HG03139 (cell line): ENCODE measurements around the gene HAUS7.

Source experiments
- ATAC-seq: cut with Tn5 transposase; IDR thresholded peaks from one replicate; pipeline ENCODE4 v1.9.1; 2021; ENCODE audit not compliant: unreplicated experiment

Gene HAUS7

DNA sequence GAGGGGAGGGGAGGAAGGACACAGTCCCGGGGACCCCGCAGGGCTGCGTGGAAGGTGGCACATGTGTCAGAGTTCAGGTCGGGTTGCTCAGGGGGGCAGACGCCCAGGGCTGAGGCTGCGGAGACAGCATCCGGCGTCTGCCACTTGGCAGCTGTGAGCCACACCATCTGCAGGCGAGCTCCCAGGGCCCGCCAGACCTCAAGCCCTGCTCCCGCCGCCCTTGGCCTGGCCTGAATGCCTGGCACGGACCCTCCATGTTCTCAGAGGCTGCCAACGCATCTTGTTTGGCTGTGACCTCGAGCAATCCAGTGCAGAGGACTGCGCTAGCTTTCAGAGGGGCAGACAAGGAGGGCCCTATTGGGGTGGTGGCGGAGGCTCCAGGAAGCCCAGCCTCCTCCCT is 29.5 kb upstream of the HAUS7 start:
- no peak for ATAC-seq

DNA sequence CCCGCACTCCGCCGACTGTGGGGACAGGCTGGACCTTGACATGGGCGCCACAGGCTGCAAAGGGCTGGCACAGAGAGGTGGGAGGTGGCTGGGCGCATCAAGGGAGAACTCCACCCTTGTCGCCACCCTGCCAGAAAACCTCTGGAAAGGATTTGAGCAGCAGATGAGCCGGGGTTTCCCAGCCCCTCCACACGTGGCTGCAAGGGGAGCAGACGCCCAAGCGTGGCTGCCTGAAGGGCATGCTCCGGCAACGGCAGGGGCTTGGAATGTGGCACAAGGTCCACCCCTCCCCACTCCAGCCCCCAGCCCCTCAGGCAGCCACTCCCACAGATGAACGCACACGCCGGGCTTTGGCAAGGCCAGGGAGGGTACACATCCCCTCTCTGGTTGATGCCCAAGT is 29.0 kb upstream of the HAUS7 start:
- no peak for ATAC-seq

DNA sequence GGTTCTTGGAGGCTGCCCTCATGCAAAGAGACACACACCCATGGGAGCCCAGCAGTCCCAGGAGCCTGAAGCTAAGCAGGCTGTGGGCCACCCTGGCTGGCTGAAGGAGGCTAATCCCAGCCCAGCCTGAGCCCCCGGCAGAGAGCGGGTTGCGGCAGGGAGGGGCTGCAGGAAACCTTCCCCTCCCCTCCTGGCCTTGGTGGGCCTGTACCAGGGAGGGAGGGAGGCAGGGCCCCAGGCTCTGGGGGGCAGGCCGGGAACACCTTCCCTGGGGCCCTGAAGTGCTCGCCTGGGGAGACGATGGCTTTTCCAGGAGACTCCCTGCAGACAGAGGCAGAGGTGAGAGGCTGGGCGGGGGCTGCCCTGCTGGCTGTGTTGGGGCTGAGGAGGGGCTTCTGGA is 28.1 kb upstream of the HAUS7 start:
- ATAC-seq: no peak

DNA sequence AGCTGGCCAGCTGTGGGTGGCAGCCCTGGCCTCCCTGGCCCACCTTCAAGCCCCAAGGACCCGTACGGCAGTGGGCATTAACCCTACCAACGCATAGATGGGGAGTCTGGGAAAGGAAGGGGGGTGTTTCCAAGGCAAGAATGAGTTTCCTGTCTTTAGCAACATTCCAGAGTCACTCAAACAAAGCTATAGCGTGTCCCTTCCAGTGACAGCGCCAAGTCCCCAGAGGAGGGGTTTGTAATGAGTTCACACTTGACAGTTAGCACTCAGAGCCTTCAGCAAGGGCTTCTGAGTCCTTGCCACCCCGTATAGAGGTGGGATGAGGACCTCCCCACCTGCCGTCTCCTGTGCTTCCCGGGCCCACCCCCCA is 26.2 kb upstream of the HAUS7 start:
- no peak for ATAC-seq

DNA sequence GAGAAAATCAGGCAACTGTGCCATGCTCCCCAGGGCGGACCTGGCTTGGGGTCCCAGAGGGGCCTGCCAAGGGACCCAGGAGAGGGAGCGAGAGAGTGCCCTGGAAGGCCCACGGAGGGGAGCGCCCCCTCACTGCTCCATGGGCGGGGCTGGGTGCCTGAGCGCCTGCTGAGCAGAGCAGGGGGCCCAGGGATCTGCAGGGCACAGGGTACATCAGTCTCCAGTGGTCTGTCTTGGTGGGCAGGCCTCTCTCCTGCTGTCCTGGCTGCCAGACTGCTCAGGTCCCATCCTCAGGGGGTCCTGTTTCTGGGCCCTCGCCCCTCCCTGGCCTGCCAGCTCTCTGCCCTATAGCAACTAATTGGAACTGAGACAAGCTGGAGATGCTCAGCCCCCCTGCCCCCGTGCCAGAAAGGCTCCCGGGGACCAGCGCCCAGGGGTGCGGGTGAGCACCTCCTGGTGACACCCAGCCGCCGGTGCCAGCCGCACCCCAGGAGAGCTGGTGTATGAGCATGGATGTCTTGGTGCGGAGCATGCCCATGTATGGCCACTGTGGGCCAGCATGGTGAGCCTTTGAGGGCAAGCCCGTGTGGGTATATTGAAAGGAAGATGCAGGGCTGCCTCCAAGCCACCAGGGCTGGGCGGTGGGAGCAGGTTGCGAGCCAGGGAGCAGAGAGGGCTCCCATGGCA is 25.7 kb upstream of the HAUS7 start:
- no peak for ATAC-seq

DNA sequence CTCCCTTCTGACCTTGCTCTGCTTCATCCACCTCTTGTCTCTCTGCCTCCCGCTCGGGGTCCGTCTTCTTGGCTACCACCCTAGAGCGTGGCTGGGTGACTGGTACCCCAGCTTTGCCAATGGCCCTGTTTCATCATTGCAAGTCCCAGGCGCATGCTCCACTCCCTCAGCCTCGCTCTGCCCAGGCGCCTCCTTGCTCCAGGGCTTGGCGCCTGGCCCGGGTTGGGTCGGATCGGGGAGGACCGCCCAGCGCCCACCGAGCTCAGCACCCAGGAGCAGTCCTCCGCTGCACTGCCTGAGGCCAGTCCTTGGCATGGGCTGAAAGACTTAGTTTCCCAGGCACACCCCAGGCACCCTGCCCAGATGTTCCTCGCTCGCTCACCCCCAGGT is 25.0 kb upstream of the HAUS7 start:
- ATAC-seq: no peak

DNA sequence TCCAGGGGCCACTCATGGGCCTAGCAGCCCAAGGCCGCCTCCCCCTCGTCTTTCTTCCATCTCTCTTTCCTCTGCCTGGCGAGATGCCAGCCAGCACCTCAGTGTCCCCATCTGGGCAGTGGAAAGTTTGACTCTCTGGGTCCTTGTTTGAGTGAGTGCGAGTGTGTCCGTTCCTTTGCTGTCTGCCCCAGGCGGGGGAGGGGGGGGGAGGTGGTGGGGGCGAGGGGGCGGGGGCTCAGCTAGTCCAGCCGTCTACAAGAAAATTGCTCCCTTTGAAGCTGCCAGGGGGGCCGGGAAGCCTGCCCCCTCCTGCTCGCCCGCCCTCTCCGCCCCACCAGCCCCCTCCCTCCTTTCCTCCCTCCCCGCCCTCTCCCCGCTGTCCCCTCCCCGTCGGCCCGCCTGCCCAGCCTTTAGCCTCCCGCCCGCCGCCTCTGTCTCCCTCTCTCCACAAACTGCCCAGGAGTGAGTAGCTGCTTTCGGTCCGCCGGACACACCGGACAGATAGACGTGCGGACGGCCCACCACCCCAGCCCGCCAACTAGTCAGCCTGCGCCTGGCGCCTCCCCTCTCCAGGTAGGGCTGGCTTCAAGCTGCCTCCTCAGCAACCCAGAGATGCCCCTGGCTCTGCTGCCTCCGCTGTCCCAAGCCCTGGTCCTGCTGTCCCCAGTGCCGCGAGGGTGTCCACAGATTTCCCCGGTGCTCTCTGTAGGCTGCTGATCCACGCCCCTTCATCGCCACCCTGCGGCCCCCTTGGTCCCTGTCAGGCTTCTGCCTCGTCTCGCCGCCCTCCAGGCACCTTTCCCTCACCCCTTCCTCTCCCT is 24.4 kb upstream of the HAUS7 start, which contains the start of gene BGN:
Gene BGN (plus strand): TSS at position 440 of the 821 bp plus-strand sequence. CDS start 9,652 bp downstream, outside the sequence.
- no peak for ATAC-seq

DNA sequence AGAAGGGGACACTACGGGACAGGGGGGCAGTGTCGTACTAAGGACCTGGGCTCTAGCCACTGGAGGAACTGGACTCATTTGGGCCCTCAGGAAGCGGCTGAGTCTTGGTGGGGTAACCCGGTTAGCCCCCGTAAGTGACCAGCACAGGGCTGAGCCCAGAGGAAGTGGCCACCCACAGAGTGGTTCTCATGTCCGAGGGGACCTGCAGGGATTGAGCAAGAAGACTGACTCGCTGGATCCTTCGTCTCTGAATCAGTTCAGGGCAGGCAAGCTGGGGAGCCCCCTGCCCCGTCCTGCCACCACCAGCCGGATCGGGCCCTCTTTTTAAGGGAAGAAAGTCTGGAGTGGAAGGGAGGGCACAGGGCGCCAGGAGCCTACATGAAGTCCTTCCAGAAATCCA is 23.7 kb upstream of the HAUS7 start:
- ATAC-seq: no peak

DNA sequence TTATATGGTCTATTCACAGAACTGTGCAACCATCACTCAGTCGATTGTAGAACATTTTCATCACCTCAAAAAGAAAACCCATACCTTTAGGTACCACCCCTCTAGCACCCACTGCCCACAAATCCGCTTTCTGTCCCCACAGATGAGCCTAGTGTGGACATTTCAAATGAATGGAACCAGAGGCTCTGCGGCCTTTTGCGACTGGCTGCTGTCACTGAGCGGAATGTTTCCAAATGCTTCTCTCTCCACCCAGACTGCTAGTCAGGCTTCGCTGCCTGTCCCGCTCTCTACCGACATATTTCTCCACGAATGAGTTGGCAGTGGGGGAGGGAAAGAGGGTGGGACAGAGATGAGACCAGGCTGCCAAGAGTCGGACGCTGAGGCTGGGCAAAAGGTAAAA is 22.7 kb upstream of the HAUS7 start:
- ATAC-seq: no peak

DNA sequence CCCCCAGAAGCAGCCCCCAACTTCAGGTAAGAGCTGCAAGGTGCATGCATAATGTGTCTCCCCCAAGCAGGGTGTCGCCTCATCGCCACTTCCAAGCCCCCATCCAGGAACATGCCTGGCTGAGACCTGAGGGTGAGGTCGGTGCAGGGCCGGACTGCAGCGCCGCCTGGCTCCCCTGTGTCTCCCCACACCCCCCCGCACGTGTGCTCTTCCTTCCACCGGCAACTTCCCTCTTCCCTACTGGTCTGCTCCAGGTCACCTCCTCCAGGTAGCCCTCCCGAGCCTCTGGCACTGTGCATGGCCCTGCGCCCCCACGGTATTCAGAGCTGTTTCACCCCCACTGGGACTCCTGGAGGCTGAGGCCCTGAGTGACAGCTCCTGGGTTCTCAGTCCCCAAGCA is 22.2 kb upstream of the HAUS7 start:
- no peak for ATAC-seq

DNA sequence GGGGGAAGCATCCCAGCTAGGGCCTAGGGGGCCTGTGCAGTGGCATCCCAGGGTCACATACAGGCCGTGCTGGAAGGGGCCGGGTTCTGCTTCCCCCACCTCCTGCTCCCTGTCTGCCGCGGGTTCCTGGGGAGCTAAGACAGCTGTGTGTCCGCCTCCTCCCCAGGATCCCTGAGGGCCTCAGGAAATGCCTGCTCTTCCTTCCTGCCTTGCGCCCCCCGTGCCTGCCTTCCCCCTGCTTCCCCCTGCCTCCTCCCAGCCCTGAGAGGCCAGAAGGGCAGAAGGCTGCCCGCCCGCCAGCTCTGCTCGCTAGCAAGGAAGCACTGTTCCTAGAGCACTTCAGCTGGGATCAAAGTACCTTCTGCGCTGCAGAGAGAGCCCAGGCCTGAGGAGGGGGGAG is 21.5 kb upstream of the HAUS7 start:
- ATAC-seq: no peak

DNA sequence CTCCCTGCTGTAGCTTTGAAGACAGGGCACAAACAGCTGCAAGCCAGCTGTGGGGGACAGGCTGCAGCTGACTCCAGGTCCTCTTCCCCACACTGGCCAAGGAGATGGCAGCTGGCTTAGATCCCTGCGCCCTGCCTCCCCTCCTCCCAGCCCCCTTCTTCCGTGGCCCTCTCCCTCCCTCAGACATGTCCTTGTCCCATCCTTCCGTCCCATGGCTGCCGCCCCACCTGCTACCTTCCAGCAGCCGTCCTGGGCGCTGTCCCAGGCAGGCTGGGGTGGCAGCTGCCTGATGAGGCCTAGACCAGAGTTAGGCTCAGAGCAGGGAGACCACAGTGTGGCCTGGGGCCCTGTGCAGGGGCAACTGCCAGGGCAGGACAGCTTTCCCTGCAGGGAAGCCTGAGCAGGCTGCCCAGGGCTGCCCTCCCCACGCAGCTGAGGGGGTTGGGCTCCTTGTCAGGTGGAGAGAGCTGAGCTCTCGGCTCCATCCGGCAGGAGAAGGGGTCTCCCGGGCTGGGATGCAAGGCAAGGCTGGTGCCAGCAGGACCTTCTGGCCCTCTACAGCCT is 21.1 kb upstream of the HAUS7 start:
- ATAC-seq: no peak

DNA sequence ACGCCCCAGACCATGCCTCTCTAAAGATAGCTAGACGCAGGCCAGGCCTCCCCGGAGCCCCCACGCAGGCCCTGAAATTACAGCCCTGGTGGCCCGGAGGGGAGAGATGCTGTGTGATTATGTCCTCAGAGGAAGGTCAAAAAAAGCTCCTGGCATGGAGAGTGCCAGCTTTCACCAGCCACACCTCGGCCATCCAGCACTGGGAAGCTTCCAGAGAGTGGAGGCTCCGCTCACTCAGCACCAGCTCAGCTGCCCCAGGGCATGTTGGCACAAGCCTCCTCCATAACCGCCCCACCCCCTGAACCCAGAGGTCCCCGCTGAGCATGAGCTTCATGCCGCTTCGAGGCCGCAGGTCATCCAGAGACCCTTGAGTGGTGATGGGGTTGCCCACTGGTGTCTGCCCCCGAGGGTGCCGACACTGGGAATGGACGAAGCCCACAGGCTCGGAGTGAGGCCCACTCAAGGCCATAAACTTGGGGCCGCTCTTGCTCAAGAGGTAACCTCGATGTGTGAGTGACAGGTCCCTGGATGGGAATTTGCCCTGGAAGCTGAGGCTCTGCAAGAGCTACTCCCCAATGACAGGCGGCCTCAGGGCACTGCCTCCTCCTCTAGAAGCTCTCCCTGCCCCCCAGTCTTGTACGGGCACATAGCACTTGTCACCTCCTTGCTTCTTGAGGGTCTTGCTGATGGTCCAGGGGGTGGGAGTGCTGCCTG is 20.0 kb upstream of the HAUS7 start:
- ATAC-seq: no peak

DNA sequence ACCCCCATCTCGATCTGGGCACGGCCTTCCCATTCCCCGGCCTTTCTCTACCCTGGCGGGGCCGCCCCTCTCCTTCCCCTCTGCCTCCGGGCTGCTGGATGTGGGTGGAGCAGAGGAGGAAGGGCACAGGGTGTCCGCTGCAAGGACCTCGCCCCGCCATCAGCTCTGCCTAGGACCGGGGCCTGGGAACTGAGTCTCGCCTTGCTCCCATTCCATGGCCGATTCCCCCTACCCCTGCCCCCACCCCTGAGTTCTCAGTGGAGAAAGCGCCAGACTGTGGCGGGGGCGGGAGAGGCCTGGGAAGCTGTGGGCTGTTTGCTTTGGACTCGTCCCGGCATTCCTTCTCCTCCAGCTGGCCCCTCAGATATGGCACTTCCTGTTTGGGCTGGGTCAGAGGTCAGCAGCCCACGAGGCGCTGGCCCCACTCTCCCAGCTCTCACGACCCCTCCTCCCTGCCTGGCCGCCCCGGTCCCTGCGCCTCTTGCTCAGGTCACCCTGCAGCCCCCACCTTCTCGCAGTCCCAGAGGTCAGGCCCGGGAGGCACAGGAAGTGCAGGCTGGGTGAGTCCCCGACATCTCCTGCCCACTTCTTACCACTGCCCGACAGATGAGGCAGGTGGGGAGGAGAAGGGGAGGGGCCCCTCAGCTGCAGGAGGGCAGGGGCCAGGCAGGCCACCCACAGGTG is 18.0 kb upstream of the HAUS7 start:
- no peak for ATAC-seq

DNA sequence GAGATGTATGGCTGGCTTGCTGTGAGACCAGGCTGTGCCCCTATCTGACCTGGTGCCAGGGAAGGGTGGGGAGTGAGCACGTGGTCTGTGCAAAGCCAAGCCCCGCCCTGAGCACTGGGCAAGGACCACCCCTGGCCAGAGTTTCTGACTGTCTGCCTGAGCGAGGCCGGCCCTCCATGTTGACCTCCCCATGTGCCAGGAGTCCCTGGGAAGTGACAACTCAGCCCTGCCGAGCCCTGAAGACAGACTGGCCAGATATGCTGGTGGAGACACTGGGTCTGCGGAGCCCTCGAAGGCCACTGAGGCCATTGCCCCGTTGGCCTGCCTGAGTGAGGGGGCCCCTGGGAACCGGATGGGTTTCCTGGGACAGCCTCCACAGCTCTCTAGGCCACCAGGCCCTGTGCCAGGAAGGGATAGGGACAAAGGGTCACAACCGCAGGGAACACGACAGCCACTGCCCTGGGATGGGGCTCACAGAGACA is 17.3 kb upstream of the HAUS7 start:
- no peak for ATAC-seq

DNA sequence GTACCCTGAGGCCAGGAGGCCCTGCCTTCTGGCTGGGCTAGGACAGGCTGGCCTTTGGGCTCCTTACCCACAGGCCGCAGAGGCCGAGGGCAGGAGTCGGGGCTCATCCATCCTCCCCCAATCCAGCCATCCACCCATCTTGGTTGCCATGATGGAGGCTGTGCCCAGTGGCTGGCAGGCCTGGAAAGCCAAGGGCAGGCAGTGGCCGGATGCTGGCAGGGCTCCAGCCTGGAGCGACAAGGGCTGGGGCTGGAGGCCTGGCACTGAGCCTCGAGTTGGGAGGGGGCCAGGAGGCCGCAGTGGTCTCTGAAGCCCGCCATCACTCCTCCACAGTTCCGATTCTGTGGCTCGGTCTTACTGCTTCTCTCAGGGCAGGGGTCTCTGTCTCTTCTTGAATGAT is 15.8 kb upstream of the HAUS7 start:
- no peak for ATAC-seq

DNA sequence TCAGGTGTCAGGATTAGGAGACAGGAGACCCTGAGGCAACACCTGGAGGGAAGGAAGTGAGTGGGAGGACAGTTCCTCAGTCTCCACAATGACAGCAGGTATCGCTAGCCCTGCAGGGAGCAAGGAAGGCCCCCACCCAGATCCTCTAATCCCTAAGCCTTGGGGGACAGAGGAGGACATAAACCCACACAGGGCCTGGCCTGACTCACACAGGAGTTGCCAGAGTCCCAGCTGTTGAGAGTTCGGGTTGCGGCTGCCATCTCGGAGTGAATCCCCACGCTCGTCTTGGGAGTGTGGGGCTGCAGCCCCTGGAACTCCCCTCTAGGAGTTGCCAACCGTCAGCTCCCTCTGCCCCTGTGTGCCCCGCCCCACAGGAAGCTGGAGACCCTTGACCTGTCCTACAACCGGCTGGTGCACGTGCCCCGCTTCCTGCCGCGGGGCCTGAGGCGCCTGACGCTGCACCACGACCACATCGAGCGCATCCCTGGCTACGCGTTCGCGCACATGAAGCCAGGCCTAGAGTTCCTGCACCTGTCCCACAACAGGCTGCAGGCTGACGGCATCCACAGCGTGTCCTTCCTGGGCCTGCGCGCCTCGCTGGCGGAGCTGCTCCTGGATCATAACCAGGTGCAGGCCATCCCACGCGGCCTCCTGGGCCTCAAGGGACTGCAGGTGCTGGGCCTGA is 15.2 kb upstream of the HAUS7 start:
- ATAC-seq: no peak

DNA sequence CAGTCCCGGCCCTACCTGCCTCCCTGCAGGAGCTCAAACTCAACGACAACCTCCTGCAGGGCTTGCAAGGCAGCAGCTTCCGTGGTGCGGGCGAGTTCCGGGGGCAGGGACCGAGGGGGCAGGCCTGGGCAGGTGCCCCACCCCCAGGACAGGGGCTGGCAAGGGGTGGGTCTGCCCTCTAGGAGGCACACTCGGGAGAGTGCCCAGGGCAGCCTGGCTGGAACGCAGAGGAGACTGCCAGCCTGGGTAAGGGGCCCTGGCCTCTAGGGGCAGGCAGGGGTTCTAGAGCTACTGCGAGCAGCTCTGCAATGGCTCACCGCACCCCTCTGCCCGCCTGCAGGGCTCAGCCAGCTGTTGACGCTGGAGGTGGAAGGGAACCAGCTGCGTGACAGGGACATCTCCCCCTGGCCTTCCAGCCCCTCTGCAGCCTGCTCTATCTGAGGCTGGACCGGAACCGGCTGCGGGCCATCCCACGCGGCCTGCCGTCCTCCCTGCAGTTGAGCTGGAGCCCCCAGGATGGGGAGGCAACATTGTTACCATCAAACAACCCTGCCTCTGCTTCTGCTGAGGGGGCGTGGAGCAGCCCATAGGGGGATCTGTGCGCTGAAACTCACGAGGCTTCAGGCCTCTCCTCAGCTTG is 12.1 kb upstream of the HAUS7 start:
- ATAC-seq: no peak

DNA sequence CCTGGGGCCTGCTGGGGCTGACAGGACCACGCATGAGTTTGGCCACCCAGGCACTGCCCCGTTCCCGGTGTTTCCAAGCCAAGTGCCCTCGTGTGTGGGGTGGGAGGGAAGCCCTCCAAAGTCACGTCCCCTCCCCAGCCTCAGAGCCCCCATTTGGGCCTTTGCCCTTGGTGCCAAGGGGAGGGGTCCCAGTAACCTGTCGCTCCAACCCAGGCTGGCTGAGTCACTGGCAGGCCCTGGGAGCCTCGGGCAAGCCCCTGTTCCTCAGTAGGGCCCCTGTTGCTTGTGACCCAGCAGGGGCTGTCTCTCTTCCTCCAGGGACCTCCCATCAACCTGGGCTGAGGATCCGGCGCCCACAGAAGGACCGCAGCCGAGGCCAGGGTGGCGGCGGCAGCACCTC is 10.7 kb upstream of the HAUS7 start:
- no peak for ATAC-seq

DNA sequence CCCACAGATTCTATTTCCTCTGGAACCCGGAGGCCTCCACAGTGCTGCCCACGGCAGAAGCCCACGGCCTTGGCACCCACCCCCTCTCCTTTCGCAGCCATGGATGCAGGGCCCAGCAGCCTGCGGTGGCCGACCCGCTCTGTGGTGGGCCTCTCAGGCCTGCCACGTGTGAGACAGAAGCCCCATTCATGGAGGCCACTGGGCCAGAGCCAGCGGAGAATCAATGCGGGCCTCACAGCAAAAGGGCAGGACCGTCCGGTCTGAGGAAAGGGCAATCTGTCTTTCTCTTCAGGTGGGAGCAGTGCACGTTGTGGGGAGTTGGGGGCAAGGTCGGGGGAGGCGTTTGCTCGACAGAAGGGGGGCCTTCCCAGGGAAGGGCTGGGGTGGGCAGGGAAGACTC is 8.4 kb upstream of the HAUS7 start:
- ATAC-seq: no peak
